GM21528 (cell line): ENCODE measurements around the gene CXorf38.

Source experiments
- ATAC-seq: cut with Tn5 transposase; IDR thresholded peaks from one replicate; pipeline ENCODE4 v1.9.1; 2021; ENCODE audit warnings: mild to moderate bottlenecking, moderate library complexity; ENCODE audit not compliant: unreplicated experiment, low FRiP score

The CXorf38 gene

DNA sequence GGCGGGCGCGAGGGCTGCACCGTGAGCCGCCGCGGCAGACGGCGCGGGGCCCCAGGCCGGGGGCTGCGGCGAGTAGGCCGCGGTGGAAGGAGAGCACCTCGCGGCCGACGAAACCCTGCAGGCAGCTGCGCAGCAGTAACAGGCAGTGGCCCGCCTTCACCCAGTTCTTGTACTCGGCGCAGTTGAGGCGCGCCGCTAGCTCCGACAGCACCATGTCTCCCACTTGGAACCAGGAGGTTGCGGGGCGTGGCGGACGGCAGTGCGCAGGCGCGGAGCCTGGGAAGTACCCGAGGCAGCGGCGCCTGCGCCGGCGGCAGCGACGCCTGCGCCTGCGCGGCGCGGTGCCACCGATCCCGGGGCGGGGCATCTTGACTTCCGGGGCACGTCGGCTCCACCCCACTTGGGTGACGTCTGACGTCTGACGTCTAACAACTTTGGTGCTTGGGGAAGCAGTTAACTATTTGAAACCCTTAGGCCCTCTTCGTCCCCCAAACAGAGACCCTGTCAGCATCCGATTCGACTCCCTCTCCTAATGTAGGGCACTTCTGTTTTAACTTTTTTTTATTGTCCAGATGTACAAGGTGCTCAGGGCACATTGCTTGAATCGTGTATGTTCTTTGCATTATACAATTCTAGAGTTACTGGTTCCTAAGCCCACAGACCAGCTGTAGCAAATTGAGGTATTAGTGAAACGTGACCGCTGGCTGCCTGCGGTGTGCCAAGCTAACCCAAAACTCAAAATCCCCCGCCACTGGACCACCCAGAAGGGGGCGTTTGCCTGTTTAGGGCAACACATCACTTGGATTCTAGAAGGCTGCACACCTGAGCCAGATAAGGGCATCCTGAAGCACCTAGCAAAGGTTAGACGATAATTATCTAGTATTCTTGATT is at the start of gene CXorf38:
Gene CXorf38 (minus strand): TSS at position 255 of the 891 bp plus-strand sequence. CDS start 41 bp downstream, at position 214.
- ATAC-seq = peak; percentile 78

DNA sequence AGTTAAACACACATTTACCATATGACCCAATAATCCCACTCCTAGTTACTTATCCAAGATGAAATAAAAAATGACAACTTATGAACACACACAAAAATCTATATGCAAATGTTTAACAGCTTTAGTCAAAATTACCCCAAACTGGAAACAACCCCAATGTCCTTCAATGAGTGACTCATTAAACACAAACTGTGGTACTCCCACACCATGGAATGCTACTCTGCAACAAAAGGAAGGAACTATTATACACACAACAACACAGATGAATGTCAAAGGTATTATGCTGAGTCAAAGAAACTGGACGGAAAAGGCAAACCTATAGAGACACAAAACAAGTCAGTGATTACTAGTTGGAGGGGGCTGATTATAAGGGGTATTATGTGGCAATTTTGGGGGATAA is 47.4 kb upstream of the CXorf38 start:
- no peak for ATAC-seq

DNA sequence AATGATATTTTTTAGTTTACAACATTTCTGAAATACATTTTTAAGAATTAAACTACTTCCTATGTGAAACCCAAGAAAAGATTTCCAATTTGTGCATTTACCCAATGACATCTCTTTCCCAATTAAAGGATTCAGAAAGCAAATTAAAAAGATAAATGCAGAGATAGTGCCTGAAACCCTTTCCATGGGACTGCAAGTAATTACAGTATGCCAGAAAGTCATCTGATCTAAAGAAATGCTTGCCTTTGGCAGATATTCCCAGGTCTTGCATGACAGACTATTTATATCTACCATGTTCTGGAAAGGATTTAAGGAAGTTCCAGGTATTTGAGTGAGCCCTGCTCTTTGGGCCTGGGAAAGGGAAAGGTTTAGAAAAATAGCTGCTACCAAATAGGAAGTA is 41.6 kb upstream of the CXorf38 start:
- no peak for ATAC-seq

- no peak for ATAC-seq
Observed at GRCh38 chrX:40687169-40687568, 39.8 kb upstream of the CXorf38 start.

DNA sequence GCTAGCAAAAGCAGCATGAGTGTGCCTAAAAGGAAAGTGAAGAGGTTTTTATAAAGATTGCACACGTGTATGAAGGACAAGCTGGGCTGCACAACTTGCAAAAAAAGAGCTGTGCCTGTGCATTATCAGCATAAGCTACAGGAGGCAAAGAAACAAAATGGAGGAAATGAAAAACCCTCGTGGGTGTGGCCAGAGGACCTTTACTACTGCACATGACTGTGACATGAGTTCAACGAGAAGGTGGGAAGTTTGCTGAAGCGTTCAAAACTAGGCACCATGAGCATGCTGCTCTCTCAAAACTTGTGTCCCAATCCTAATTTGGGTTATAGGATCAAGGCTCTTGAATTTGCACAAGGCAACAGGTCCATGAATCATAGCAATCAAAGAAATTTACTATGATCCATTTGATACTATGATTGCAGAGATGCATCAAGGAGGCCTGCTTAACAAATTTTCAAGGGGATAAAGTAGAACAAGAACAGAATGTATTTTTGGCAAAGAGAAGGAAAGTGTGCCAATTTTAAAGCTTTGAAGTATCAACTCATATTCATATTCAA is 38.1 kb upstream of the CXorf38 start:
- no peak for ATAC-seq

DNA sequence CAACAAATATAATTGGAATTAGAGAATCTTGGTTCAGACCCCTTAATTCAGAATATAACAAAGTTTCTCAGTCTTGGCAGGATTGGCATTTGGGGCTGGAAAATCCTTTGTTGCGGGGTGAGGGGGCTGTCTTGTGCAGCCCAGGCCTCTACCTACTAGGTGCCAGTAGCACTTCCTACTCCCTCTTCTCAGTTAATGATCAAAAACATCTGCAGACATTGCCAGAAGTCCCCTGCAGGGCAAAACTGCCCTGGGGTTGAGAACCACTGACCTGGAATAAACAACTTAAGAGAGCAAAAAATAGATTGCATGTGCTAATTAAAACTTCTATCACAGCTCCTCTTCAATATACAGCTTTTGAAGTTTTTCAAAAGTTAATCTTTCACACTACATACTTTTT is 36.7 kb upstream of the CXorf38 start:
- ATAC-seq = no peak

GRCh38 chrX:40683245-40683644 is 35.9 kb upstream of the CXorf38 start:
- no peak for ATAC-seq

DNA sequence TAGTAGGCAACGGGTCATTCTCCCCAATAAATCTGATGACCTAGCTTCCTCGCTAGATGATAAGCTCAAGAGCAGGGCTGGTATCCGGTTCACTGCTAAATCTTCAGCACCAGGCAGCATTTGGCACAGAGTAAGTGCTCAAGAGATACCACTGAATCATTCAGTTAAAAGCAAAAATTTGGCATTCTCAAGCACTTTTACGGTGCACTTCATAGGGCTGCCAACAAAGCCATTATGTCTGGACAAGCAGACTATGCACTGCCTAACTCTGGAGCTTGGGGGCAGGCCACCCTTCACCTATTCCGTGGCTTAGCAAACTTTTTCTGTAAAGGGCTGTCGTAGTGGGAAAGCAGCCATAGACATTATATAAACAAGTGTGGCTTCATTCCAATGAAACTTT is 23.8 kb upstream of the CXorf38 start:
- no peak for ATAC-seq

DNA sequence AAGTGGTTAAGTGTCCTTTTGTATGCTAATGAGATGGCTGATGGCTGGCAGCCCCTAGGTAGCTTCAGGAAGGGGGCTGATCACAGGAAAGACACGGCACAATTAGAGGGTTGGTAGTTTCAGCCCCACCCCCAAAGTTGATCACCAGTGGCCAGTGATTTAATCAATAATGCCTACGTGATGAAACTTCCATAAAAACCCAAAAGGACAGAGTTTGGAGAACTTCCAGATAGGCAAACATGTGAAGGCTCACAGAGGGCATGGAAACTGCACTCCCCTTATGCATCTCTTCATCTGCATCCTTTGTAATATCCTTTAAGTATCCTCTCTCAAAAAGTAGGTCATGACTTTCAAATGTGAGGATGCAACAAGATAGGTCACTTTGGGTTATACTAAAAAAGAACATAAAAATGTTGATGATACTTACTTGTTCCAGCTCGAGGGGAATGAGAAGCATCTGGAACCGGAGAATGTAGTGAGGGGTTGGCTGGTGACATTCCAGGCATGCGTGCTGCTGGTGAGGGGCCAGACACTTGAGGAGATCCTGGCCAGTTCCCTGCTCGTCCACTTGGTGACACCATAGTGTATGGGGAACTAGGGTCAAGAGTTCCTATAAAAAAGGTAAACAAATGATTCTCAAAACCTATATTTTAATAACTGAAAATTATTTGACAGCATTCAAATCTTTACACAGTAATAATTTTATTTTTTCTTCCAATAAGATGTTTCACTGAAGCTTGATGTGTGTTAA is 16.7 kb upstream of the CXorf38 start:
- ATAC-seq = no peak

GRCh38 chrX:40663078-40663740 is 15.8 kb upstream of the CXorf38 start:
- ATAC-seq = no peak

DNA sequence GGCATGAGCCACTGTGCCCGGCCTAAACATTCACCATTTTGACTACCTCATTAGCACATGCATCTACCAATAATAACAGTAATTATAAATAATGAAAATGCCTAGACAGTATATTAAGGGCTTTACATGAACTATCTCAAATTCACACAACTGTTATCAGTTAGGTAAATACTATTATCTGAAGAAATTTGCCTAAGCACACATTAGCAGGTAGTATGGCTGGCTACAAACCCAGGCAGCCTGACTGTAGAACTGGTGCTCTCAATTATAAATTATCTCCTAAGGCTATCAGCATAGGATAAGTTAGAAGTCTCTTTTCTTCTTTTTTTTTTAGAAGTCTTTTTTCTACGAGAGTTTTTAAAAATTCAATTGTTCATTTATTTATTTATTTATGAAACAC is 14.1 kb upstream of the CXorf38 start:
- no peak for ATAC-seq

DNA sequence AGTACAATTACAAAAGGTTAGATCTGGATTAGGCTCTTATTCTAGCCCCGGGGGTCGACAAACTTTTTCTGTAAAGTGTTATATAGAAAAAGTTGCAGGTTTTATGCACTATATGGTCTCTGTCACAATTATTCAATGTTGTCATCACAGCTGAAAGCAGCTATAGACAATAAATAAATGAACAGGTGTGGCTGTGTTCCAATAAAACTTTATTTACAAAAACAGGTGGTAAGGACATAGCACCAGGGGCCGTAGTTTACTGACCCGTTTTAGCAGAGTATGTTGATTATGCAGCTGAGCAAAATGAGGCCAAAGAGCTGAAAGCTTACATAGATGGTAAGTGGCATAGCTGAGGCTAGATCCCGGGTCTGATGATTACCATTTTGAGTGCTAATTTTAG is 13.0 kb upstream of the CXorf38 start:
- no peak for ATAC-seq

GRCh38 chrX:40653535-40653934 is 6.2 kb upstream of the CXorf38 start:
- no peak for ATAC-seq

- no peak for ATAC-seq
Observed at GRCh38 chrX:40652664-40653063, 5.3 kb upstream of the CXorf38 start.

- ATAC-seq = no peak
Observed at GRCh38 chrX:40651620-40652223, 4.4 kb upstream of the CXorf38 start.

GRCh38 chrX:40646489-40647306 is 663 bp downstream of the CXorf38 start:
- peak; percentile 14 for ATAC-seq

GRCh38 chrX:40644821-40645358 is 2.5 kb downstream of the CXorf38 start:
- ATAC-seq = no peak

GRCh38 chrX:40644176-40644575 is 3.2 kb downstream of the CXorf38 start:
- ATAC-seq = no peak

- no peak for ATAC-seq
Observed at GRCh38 chrX:40637687-40638086, 9.7 kb downstream of the CXorf38 start.
